Endodermal cell (in vitro differentiated cells): Measurements from ENCODE around the gene MPZL3. TPM values are rescaled to one million over a fixed set of nuclear protein-coding genes. Genes with fewer than 3 reads are reported as not detected.

Source experiments
- DNase-seq: peaks from one replicate; pipeline ENCODE4 v3.0.0-alpha.2; 2017
- H3K27ac ChIP-seq: 2 replicates; pipeline ENCODE4 v1.5.1; 2013; ENCODE audit warnings: mild to moderate bottlenecking, low read depth, low read length, moderate library complexity
- H3K27me3 ChIP-seq: 2 replicates; pipeline ENCODE4 v1.6.1; 2013; ENCODE audit warnings: mild to moderate bottlenecking, low read length, moderate library complexity; ENCODE audit not compliant: insufficient read depth, control insufficient read depth, poor library complexity, severe bottlenecking
- H3K36me3 ChIP-seq: 2 replicates; pipeline ENCODE4 v1.7.0; 2013; ENCODE audit warnings: mild to moderate bottlenecking, low read length, moderate library complexity; ENCODE audit not compliant: control insufficient read depth, insufficient read depth
- H3K4me1 ChIP-seq: one replicate; pipeline ENCODE4 v1.7.0; 2013; ENCODE audit warnings: low read length; ENCODE audit not compliant: control insufficient read depth, insufficient read depth
- H3K4me3 ChIP-seq: 2 replicates; pipeline ENCODE4 v1.5.1; 2013; ENCODE audit warnings: mild to moderate bottlenecking, low read length, moderate library complexity
- H3K9ac ChIP-seq: 2 replicates; pipeline ENCODE4 v1.6.1; 2013; ENCODE audit warnings: mild to moderate bottlenecking, low read length, moderate library complexity; ENCODE audit not compliant: poor library complexity, severe bottlenecking; ENCODE audit errors: extremely low read depth
- H3K9me3 ChIP-seq: 2 replicates; pipeline ENCODE4 v1.6.1; 2013; ENCODE audit warnings: mild to moderate bottlenecking, low read length, moderate library complexity; ENCODE audit not compliant: control insufficient read depth
- H3K27ac Mint-ChIP-seq: 2 replicates; pipeline ENCODE4 v1.8.0; 2020; ENCODE audit warnings: mixed read lengths
- H3K27me3 Mint-ChIP-seq: 2 replicates; pipeline ENCODE4 v1.8.0; 2021; ENCODE audit warnings: mild to moderate bottlenecking, mixed read lengths; ENCODE audit not compliant: insufficient read depth
- H3K36me3 Mint-ChIP-seq: 2 replicates; pipeline ENCODE4 v1.8.0; 2020; ENCODE audit warnings: low read depth, mixed read lengths
- H3K4me1 Mint-ChIP-seq: 2 replicates; pipeline ENCODE4 v1.8.0; 2020; ENCODE audit warnings: mixed read lengths
- H3K4me3 Mint-ChIP-seq: 2 replicates; pipeline ENCODE4 v1.8.0; 2020; ENCODE audit warnings: mild to moderate bottlenecking, moderate library complexity, mixed read lengths
- H3K9me3 Mint-ChIP-seq: 2 replicates; pipeline ENCODE4 v1.8.0; 2020; ENCODE audit warnings: mild to moderate bottlenecking, mixed read lengths
- WGBS, 2 experiments: methylation state at CpG; one replicate each; pipeline versions ENCODE4 v1.1.5 to v1.1.7; 2013; ENCODE audit warnings: missing lambda C conversion rate in 2 of 2, mixed read lengths in 1 of 2; ENCODE audit not compliant: insufficient coverage in 1 of 2, insufficient read length in 1 of 2; 5-methylcytosine and 5-hydroxymethylcytosine counted together
- total RNA-seq, 2 donors: library from RNA; stranded (reverse); fragmentation: NEBNext Ultra II Directional in 1 of 2; extraction: Animal tissue kit (Norgen Biotek cat#: 25700) in 1 of 2; gene quantifications; 2 replicates in 1 of 2; 3 replicates in 1 of 2; pipeline ENCODE4 v1.2.1, GENCODE V29; 2021
- TF ChIP-seq, protein P1 (sequence below): fragments of 200-600 bp; sonication (generic); conservative IDR thresholded peaks from 2 replicates; pipeline ENCODE4 v1.5.0; 2021; ENCODE audit warnings: antibody characterized with exemption, mild to moderate bottlenecking

The MPZL3 gene
- total RNA-seq, 2 donors from 2014 or later: 4.1 to 5.7 TPM

DNA sequence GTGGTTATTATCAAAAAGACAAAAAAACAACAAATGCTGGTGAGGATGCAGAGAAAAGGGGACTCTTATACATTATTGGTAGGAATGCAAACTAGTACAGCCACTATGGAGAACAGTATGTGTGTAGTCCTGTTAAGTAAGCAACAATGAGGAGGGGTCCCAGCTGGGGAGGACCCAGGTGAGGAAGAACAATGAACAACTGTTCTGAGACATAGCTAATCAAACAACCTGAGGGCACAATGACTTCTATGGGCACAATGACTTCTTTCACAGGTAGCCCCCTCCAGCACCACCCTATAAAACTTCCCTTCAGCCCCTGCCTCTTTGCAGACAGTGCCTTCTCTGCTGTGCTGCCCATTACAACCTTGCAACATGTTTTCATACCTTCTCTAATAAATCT lies 32.9 kb downstream of the MPZL3 start:
- no peaks in the 10 kb centered on the region for H3K27me3 ChIP-seq
- Mint-ChIP-seq H3K4me1 (peaks cover 3% of the 10 kb centered on the region), H3K9me3 (no peaks in the 10 kb centered on the region), H3K27ac (no peak overlapping the region), H3K27me3 (peaks cover 16% of the 10 kb centered on the region), H3K36me3 (no peaks in the 10 kb centered on the region), H3K4me3 (no peak overlapping the region)
- TF ChIP-seq, protein P1, sequence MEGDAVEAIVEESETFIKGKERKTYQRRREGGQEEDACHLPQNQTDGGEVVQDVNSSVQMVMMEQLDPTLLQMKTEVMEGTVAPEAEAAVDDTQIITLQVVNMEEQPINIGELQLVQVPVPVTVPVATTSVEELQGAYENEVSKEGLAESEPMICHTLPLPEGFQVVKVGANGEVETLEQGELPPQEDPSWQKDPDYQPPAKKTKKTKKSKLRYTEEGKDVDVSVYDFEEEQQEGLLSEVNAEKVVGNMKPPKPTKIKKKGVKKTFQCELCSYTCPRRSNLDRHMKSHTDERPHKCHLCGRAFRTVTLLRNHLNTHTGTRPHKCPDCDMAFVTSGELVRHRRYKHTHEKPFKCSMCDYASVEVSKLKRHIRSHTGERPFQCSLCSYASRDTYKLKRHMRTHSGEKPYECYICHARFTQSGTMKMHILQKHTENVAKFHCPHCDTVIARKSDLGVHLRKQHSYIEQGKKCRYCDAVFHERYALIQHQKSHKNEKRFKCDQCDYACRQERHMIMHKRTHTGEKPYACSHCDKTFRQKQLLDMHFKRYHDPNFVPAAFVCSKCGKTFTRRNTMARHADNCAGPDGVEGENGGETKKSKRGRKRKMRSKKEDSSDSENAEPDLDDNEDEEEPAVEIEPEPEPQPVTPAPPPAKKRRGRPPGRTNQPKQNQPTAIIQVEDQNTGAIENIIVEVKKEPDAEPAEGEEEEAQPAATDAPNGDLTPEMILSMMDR: no peak
- DNase-seq: no peak
- H3K27ac ChIP-seq: no peak overlapping the region
- no peak overlapping the region for H3K9ac ChIP-seq
- H3K4me3 ChIP-seq: no peak overlapping the region
- H3K9me3 ChIP-seq: no peaks in the 10 kb centered on the region
- H3K36me3 ChIP-seq: no peaks in the 10 kb centered on the region
- no peaks in the 10 kb centered on the region for H3K4me1 ChIP-seq

DNA sequence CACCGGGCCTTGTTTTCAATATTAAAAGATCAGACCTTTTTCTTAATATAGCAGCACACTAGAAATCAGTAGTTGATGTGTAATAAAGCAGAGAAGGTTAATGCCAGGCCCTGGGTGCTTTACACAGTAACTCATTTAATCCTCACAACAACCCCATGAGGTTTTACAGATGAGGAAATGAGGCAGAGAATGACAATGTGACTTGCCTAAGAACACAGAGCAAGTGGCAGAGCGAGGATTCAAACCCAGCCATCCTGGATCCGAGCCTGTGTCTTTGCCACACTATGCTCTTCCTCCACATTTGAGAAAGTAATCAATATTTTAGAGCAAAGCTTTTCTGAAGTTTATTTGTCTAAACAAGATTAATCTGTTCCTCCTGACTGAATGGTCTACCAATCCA lies 34.6 kb downstream of the MPZL3 start:
- Mint-ChIP-seq H3K4me1 (peaks cover 18% of the 10 kb centered on the region), H3K27me3 (peaks cover 12% of the 10 kb centered on the region), H3K9me3 (no peaks in the 10 kb centered on the region), H3K27ac (no peak overlapping the region), H3K4me3 (no peak overlapping the region), H3K36me3 (no peaks in the 10 kb centered on the region)
- Histone ChIP-seq H3K9ac (no peak overlapping the region), H3K36me3 (no peaks in the 10 kb centered on the region), H3K4me1 (peaks cover 5% of the 10 kb centered on the region), H3K9me3 (no peaks in the 10 kb centered on the region), H3K27ac (no peak overlapping the region), H3K27me3 (no peaks in the 10 kb centered on the region), H3K4me3 (no peak overlapping the region)
- no peak for DNase-seq
- TF ChIP-seq, protein P1: no peak
- 95 to 100% methylated on average over 2 to 3 of the region's 3 CpGs for WGBS, 2 experiments

DNA sequence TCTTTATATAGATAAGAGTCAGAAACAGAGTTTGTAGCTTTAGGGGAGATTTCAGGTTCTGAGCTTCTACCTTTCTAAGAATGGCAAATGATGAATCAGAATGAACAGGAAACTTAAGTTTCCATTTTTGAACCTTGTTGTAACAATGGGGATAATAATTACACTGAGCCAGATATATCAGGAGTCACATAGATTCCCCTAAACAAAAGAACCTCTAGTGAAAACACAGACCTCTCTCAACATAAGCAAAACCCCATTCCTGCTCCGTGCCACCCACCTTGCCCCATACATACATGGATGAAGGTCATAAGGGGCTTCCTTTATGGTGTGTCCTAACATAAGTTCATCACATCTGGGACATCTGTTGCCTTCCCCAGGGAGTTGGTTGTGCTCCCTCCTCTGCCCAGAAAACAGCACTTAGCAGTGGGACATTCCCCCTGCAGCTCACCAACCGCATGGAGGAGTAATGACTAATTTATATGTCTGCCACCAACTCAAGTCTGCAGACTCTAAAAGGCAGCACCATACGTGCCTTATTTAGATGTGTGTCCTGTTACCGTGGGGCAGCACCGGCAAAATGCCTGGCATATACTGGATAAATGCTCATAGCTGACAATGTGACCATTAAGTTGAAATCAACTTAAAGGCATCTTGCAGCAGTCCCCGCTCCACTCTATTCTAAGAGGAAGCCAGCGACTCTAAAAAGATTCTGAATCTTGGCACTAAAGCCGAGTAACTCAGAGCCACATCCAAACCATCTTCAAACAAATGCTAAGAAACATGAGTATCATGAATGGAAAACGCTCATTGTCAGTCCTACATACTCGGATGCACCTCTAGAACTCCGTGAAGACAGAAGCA lies 35.3 kb downstream of the MPZL3 start:
- H3K27ac ChIP-seq: no peak overlapping the region
- H3K36me3 Mint-ChIP-seq: no peaks in the 10 kb centered on the region
- H3K4me3 ChIP-seq: no peak overlapping the region
- H3K27me3 ChIP-seq: no peaks in the 10 kb centered on the region
- DNase-seq: no peak
- H3K4me1 Mint-ChIP-seq: peaks cover 25% of the 10 kb centered on the region
- no peaks in the 10 kb centered on the region for H3K9me3 Mint-ChIP-seq
- WGBS, 2 experiments: 91 to 92% methylated on average over 10 to 11 of the region's 11 CpGs
- peaks cover 5% of the 10 kb centered on the region for H3K4me1 ChIP-seq
- H3K36me3 ChIP-seq: no peaks in the 10 kb centered on the region
- no peaks in the 10 kb centered on the region for H3K9me3 ChIP-seq
- no peak overlapping the region for H3K9ac ChIP-seq
- no peak overlapping the region for H3K27ac Mint-ChIP-seq
- TF ChIP-seq, protein P1: no peak
- peaks cover 12% of the 10 kb centered on the region for H3K27me3 Mint-ChIP-seq
- no peak overlapping the region for H3K4me3 Mint-ChIP-seq
